G401.6 (cell line): ENCODE measurements around the gene TNFAIP8L1.

Source experiments
- FAIRE-seq: peaks from 2 replicates; lab custom pipeline; 2012; peaks lifted over from hg19 to GRCh38; lab: Jason Lieb, UNC

Gene TNFAIP8L1

GRCh38 chr19:4704317-4704673, 65.0 kb downstream of the TNFAIP8L1 start:
- no peak for FAIRE-seq
